GM13976 (cell line): ENCODE measurements around the gene SOCS3.

Experiments
- DNase-seq: peaks from one replicate; pipeline ENCODE4 v3.0.0; 2012; ENCODE audit warnings: low spot score
- in situ Hi-C: fragments of 300-500 bp; cut with MboI; formaldehyde crosslinking; loops from one replicate; pipeline ENCODE4 v1.12.0; 2022; ENCODE audit warnings: low sequenced_read_pairs, mixed read lengths, inconsistent platforms; ENCODE audit not compliant: unreplicated experiment
- TF ChIP-seq, protein P1 (sequence below): IDR thresholded peaks from 2 replicates; pipeline ENCODE4 v1.5.1; 2012; ENCODE audit warnings: borderline replicate concordance, mild to moderate bottlenecking; ENCODE audit not compliant: insufficient read depth; ENCODE audit errors: extremely low read depth, missing control alignments, control extremely low read depth

SOCS3 gene

GRCh38 chr17:78317794-78318400, 42.0 kb downstream of the SOCS3 start:
- TF ChIP-seq, protein P1, sequence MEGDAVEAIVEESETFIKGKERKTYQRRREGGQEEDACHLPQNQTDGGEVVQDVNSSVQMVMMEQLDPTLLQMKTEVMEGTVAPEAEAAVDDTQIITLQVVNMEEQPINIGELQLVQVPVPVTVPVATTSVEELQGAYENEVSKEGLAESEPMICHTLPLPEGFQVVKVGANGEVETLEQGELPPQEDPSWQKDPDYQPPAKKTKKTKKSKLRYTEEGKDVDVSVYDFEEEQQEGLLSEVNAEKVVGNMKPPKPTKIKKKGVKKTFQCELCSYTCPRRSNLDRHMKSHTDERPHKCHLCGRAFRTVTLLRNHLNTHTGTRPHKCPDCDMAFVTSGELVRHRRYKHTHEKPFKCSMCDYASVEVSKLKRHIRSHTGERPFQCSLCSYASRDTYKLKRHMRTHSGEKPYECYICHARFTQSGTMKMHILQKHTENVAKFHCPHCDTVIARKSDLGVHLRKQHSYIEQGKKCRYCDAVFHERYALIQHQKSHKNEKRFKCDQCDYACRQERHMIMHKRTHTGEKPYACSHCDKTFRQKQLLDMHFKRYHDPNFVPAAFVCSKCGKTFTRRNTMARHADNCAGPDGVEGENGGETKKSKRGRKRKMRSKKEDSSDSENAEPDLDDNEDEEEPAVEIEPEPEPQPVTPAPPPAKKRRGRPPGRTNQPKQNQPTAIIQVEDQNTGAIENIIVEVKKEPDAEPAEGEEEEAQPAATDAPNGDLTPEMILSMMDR = no peak
- in situ Hi-C loops = no loop called here
- DNase-seq = no peak

GRCh38 chr17:78316867-78317789, 42.7 kb downstream of the SOCS3 start:
- in situ Hi-C loops = no loop called here
- DNase-seq = peak; percentile 64
- TF ChIP-seq, protein P1 = no peak

DNA sequence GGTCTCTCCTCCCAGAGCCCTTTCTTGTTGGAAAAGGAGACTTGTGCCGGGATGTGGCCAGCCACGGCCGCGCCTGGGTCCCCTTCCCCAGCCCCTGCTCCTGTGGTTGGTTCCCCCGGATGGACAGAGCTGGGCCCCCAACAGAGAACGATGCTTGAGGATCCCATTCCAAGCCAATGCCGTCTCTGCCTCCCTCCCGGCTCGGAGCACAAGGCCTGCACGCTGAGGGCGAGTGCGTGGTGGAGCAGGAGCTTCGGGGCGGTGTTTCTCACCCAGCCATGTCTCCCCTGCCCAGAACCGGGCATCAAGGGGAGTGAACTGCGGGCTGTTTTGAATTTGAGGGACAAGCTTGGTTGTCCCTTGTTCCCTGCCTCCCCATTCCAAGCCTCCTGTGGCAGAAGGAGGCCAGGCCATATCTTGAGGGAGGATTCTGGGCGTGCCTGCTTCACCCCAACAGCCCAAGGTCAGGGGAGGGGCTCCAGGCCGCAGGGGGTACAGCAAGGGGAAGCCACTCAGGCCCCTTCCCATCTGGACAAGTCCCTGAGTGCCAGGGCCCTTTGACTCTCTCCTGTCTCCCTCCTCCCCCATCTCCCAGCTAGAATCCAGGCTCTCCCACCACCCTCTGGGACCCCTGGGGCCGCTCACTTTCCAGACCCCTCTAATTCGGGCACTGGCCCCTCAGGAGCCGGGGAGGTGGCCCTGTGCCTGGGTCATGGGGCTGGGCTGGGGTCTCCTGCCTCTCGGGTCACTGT, 43.6 kb downstream of the SOCS3 start:
- in situ Hi-C loops = no loop called here
- TF ChIP-seq, protein P1 = no peak
- peak; percentile 59 for DNase-seq

DNA sequence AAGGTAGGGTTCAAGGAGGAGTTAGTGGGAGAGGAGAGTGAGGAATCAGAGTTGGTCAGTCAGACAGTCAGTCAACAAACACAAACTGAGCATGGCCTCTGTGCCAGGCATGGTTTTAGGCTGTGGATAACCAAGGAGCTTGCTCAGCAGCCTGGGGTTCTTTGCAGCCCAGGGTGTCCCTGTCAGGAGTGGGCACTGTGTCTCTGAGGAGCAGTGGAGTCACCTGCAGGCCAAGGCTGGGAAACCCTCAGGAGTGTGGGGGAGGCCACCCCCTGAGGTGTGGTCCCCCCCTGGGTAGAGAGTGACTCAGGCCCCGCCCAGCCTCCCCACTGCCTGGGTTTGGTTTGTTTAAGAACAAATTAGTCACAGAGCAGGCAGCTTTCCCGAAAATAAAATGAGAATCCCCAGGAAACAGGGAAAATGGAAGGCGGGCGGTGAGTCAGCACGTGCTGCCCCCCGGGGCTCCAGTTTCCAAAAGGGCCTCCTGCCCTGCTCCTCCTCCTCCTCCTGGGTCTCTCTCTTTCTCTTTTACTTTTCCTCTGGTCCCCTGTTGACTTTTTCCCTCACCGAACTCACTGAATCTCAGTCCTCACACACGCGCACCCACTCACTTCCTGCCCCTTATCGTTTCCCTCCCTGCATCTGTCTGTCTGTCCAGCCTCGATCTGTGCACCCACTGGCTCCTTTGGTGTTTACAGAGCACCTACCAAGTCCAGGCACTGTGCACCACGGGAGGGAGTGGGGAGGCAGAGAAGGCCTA, 44.3 kb downstream of the SOCS3 start:
- DNase-seq = peak; percentile 78
- in situ Hi-C loops = no loop called here
- TF ChIP-seq, protein P1 = no peak

DNA sequence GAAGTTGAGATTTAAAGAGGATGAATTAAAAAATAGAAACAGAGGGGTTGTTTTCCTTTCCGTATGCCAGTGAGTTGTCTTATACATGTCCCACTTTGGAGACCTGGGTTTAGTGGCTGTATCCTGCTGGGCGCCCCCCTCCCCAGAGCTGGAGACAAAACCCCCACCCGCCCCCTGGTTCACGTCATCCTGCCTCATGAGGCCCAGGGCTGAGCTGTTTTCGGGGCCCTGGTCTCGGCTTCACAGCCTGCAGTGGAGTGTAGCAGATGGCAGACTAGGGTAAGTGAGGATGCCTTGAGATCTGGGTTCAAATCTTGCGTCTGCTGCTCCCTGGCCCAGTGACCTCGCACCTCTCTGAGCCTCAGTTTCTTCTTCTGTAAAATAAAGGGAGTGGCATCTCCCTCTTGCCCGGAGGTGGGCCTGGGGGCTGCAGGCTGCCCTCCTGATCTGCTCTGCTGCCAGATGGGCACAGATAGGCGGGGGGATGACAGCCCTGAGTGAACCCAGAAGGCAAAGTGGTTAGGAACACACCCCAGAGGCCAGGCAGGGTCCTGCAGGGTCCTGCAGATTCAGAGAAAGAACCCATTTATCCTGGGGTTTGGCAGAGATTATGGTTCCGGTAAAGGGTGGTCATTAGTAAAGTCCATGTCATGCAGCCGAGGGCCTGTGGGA, 45.1 kb downstream of the SOCS3 start:
- TF ChIP-seq, protein P1 = no peak
- in situ Hi-C loops = no loop called here
- DNase-seq = no peak
